H9 (cell line): ENCODE data around the gene ATP8A2. TPM values are rescaled to one million over a fixed set of nuclear protein-coding genes. Genes with fewer than 3 reads are reported as not detected.

ENCODE experiments used
- DNase-seq: peaks from one replicate; pipeline ENCODE4 v3.0.0-alpha.2; 2017
- H2AFZ ChIP-seq: one replicate; pipeline ENCODE4 v1.6.1; 2013; ENCODE audit warnings: mild to moderate bottlenecking, low read length, control low read depth, moderate library complexity
- H2AK5ac ChIP-seq: 2 replicates; pipeline ENCODE4 v1.6.1; 2013; ENCODE audit warnings: low read length, control low read depth, mixed read lengths; ENCODE audit not compliant: insufficient read length
- H2BK120ac ChIP-seq: one replicate; pipeline ENCODE4 v1.6.1; 2013; ENCODE audit warnings: low read depth, mild to moderate bottlenecking, low read length, control low read depth, inconsistent platforms; ENCODE audit not compliant: poor library complexity, severe bottlenecking
- H2BK12ac ChIP-seq: 2 replicates; pipeline ENCODE4 v1.6.1; 2013; ENCODE audit warnings: low read length, control low read depth, mixed read lengths, low read depth; ENCODE audit not compliant: insufficient read length
- H2BK15ac ChIP-seq: 2 replicates; pipeline ENCODE4 v1.6.1; 2013; ENCODE audit warnings: low read depth, low read length, control low read depth
- H2BK20ac ChIP-seq: one replicate; pipeline ENCODE4 v1.6.1; 2013; ENCODE audit warnings: low read depth, mild to moderate bottlenecking, low read length, control low read depth, inconsistent platforms; ENCODE audit not compliant: poor library complexity, severe bottlenecking
- H2BK5ac ChIP-seq: 2 replicates; pipeline ENCODE4 v1.6.1; 2013; ENCODE audit warnings: low read length, control low read depth, mixed read lengths; ENCODE audit not compliant: insufficient read length
- H3K14ac ChIP-seq: 2 replicates; pipeline ENCODE4 v1.6.1; 2013; ENCODE audit warnings: low read length, control low read depth; ENCODE audit not compliant: insufficient read depth
- H3K18ac ChIP-seq: 2 replicates; pipeline ENCODE4 v1.6.1; 2013; ENCODE audit warnings: low read depth, mild to moderate bottlenecking, mixed read lengths, low read length, control low read depth; ENCODE audit not compliant: insufficient read length
- H3K23ac ChIP-seq: 2 replicates; pipeline ENCODE4 v1.6.1; 2013; ENCODE audit warnings: low read length, control low read depth, mixed read lengths, low read depth; ENCODE audit not compliant: insufficient read length
- H3K23me2 ChIP-seq: 2 replicates; pipeline ENCODE4 v1.6.1; 2013; ENCODE audit warnings: low read depth, mild to moderate bottlenecking, mixed read lengths, low read length, control low read depth; ENCODE audit not compliant: insufficient read length, poor library complexity, severe bottlenecking
- H3K27ac ChIP-seq: 2 replicates; pipeline ENCODE4 v1.5.1; 2013; ENCODE audit warnings: low read length, control low read depth, mixed read lengths, low read depth; ENCODE audit not compliant: insufficient read length
- H3K27me3 ChIP-seq: 2 replicates; pipeline ENCODE4 v1.6.1; 2013; ENCODE audit warnings: low read length, control low read depth, inconsistent platforms; ENCODE audit not compliant: insufficient read depth
- H3K4ac ChIP-seq: 2 replicates; pipeline ENCODE4 v1.6.1; 2013; ENCODE audit warnings: low read depth, mild to moderate bottlenecking, control low read depth, inconsistent platforms, low read length, moderate library complexity
- H3K4me1 ChIP-seq: 2 replicates; pipeline ENCODE4 v1.6.1; 2013; ENCODE audit warnings: low read length, control low read depth, inconsistent platforms; ENCODE audit not compliant: insufficient read depth
- H3K4me2 ChIP-seq: 2 replicates; pipeline ENCODE4 v1.6.1; 2013; ENCODE audit warnings: low read length, control low read depth, mixed read lengths; ENCODE audit not compliant: insufficient read length, insufficient read depth
- H3K56ac ChIP-seq: 2 replicates; pipeline ENCODE4 v1.6.1; 2013; ENCODE audit warnings: low read depth, mild to moderate bottlenecking, mixed read lengths, low read length, control low read depth; ENCODE audit not compliant: insufficient read length
- H3K79me1 ChIP-seq: 2 replicates; pipeline ENCODE4 v1.6.1; 2013; ENCODE audit warnings: low read depth, mild to moderate bottlenecking, moderate library complexity, low read length, control low read depth, inconsistent platforms; ENCODE audit not compliant: insufficient read depth, poor library complexity, severe bottlenecking
- H3K79me2 ChIP-seq: 2 replicates; pipeline ENCODE4 v1.6.1; 2013; ENCODE audit warnings: low read length, control low read depth, inconsistent platforms; ENCODE audit not compliant: insufficient read depth
- H3K9ac ChIP-seq: 2 replicates; pipeline ENCODE4 v1.6.1; 2013; ENCODE audit warnings: low read length, control low read depth, mixed read lengths; ENCODE audit not compliant: insufficient read length; ENCODE audit errors: extremely low read depth
- H3K9me3 ChIP-seq: one replicate; pipeline ENCODE4 v1.6.1; 2013; ENCODE audit warnings: low read depth, low read length, inconsistent platforms; ENCODE audit not compliant: control insufficient read depth
- H3T11ph ChIP-seq: one replicate; pipeline ENCODE4 v1.6.1; 2013; ENCODE audit warnings: mild to moderate bottlenecking, low read length, control low read depth, inconsistent platforms
- H4K20me1 ChIP-seq: one replicate; pipeline ENCODE4 v1.6.1; 2013; ENCODE audit not compliant: control insufficient read depth, insufficient read length, insufficient read depth
- H4K5ac ChIP-seq: 2 replicates; pipeline ENCODE4 v1.6.1; 2013; ENCODE audit warnings: low read depth, mild to moderate bottlenecking, mixed read lengths, low read length, control low read depth; ENCODE audit not compliant: insufficient read length
- H4K8ac ChIP-seq: replicated peaks from 2 replicates; pipeline ENCODE4 v1.6.1; 2013; ENCODE audit warnings: low read length, control low read depth, mixed read lengths, low read depth; ENCODE audit not compliant: insufficient read length
- H4K91ac ChIP-seq: 2 replicates; pipeline ENCODE4 v1.6.1; 2013; ENCODE audit warnings: low read depth, mild to moderate bottlenecking, moderate library complexity, mixed read lengths, low read length, control low read depth; ENCODE audit not compliant: insufficient read length
- H3K27ac Mint-ChIP-seq, 3 experiments: 2 replicates in 2 of 3; 3 replicates in 1 of 3; pipeline ENCODE4 v1.8.0; 2020 to 2021; ENCODE audit warnings: mixed read lengths in 3 of 3, mild to moderate bottlenecking in 1 of 3, moderate library complexity in 1 of 3
- H3K27me3 Mint-ChIP-seq: 2 replicates; pipeline ENCODE4 v1.8.0; 2021; ENCODE audit warnings: low read depth, mild to moderate bottlenecking, moderate library complexity, mixed read lengths
- H3K36me3 Mint-ChIP-seq, 3 experiments: 2 replicates in 2 of 3; 3 replicates in 1 of 3; pipeline ENCODE4 v1.8.0; 2020 to 2021; ENCODE audit warnings: low read depth in 3 of 3, mixed read lengths in 3 of 3; ENCODE audit not compliant: insufficient read depth in 1 of 3
- H3K4me1 Mint-ChIP-seq, 2 experiments: 2 replicates each; pipeline ENCODE4 v1.8.0; 2020; ENCODE audit warnings: mixed read lengths in 2 of 2
- H3K4me3 Mint-ChIP-seq, 2 experiments: 2 replicates in 1 of 2; 3 replicates in 1 of 2; pipeline ENCODE4 v1.8.0; 2020 to 2021; ENCODE audit warnings: mild to moderate bottlenecking in 2 of 2, mixed read lengths in 2 of 2, moderate library complexity in 1 of 2
- H3K9me3 Mint-ChIP-seq, 2 experiments: 2 replicates in 1 of 2; 3 replicates in 1 of 2; pipeline ENCODE4 v1.8.0; 2020; ENCODE audit warnings: mild to moderate bottlenecking in 2 of 2, mixed read lengths in 2 of 2, moderate library complexity in 1 of 2
- WGBS: extraction: QIAGEN DNeasy Blood & Tissue Kit; methylation state at CpG from one replicate; pipeline ENCODE4 v1.1.7; 2013; ENCODE audit warnings: missing lambda C conversion rate, low lambda C conversion rate, mixed read lengths; ENCODE audit not compliant: insufficient read length; ENCODE audit errors: extremely low coverage; 5-methylcytosine and 5-hydroxymethylcytosine counted together
- total RNA-seq: library from RNA; stranded (reverse); gene quantifications from 2 replicates; pipeline ENCODE4 v1.2.1, GENCODE V29; 2021
- TF ChIP-seq, protein P1 (sequence below): fragments of 200-600 bp; sonication (generic); conservative IDR thresholded peaks from 3 replicates; pipeline ENCODE4 v1.8.0; 2021; ENCODE audit warnings: antibody characterized with exemption, mild to moderate bottlenecking

The ATP8A2 gene
- total RNA-seq, 1 experiment from 2014 or later, result 18.2 TPM

DNA sequence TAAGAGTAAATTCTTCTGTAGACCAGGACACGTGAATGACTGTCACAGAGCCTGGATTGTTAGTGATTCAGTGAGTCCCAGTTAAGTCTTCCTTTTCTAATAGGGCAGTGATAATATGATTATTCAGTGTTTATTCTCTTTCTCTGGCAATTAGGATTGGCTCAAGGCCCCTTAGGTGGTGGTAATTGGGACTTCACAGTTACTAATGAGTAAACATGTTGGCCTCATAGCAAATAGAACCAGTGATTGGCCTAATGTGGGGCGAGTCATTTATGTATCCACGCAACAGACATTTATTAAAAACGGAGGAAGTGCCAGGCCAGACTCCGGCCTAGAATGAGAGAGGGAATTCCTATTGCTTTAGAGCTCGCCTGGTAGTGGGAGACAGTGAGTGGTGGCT is 607.6 kb downstream of the ATP8A2 start:
- Histone ChIP-seq H2BK20ac (no peak overlapping the region), H3K23me2 (no peaks in the 10 kb centered on the region), H2BK5ac (no peak overlapping the region), H2AK5ac (no peak overlapping the region), H3K9me3 (no peaks in the 10 kb centered on the region), H2BK120ac (peak overlapping the region; percentile 25), H3K4me2 (no peak overlapping the region), H4K91ac (no peak overlapping the region), H2BK12ac (no peak overlapping the region), H3K18ac (no peak overlapping the region), H3K79me2 (no peaks in the 10 kb centered on the region), H2BK15ac (no peak overlapping the region), H3K23ac (no peak overlapping the region), H3K4ac (no peak overlapping the region), H3K56ac (no peak overlapping the region), H3K9ac (no peak overlapping the region), H2AFZ (no peak overlapping the region), H3K4me1 (peaks cover 7% of the 10 kb centered on the region; the same call in 1 of the 2 replicates), H3K14ac (no peak overlapping the region), H3K79me1 (no peaks in the 10 kb centered on the region), H3K27me3 (no peaks in the 10 kb centered on the region), H4K5ac (no peak overlapping the region), H4K20me1 (no peaks in the 10 kb centered on the region), H3T11ph (no peak overlapping the region), H4K8ac (no peak overlapping the region), H3K27ac (no peak overlapping the region)
- DNase-seq, result no peak
- peak overlapping the region in 1 of 3 experiments; percentile 14; a peak in 1 of 7 replicates for H3K27ac Mint-ChIP-seq
- WGBS, result no CpG with 5 or more reads among the region's 6 CpGs
- H3K36me3 Mint-ChIP-seq, result peaks cover 2 to 8% (median 7%) of the 10 kb centered on the region in 3 experiments; a peak in 5 of 7 replicates
- H3K4me1 Mint-ChIP-seq, result peaks cover 44 to 51% of the 10 kb centered on the region in 2 experiments
- no peak overlapping the region; a peak in 1 of 5 replicates for H3K4me3 Mint-ChIP-seq
- no peaks in the 10 kb centered on the region for H3K27me3 Mint-ChIP-seq
- TF ChIP-seq, protein P1, sequence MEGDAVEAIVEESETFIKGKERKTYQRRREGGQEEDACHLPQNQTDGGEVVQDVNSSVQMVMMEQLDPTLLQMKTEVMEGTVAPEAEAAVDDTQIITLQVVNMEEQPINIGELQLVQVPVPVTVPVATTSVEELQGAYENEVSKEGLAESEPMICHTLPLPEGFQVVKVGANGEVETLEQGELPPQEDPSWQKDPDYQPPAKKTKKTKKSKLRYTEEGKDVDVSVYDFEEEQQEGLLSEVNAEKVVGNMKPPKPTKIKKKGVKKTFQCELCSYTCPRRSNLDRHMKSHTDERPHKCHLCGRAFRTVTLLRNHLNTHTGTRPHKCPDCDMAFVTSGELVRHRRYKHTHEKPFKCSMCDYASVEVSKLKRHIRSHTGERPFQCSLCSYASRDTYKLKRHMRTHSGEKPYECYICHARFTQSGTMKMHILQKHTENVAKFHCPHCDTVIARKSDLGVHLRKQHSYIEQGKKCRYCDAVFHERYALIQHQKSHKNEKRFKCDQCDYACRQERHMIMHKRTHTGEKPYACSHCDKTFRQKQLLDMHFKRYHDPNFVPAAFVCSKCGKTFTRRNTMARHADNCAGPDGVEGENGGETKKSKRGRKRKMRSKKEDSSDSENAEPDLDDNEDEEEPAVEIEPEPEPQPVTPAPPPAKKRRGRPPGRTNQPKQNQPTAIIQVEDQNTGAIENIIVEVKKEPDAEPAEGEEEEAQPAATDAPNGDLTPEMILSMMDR, result no peak
- H3K9me3 Mint-ChIP-seq, result peaks cover 0 to 3% of the 10 kb centered on the region in 2 experiments; a peak in 1 of 5 replicates
